Stomach (tissue), 9 donors: Measurements from ENCODE around the gene OTOS. TPM values are rescaled to one million over a fixed set of nuclear protein-coding genes. Genes with fewer than 3 reads are reported as not detected.

Experiments used
- DNase-seq, 2 donors: peaks; one replicate each; pipeline versions ENCODE4 v3.0.0 to v3.0.0-alpha.2; 2013 to 2019
- H3K27ac ChIP-seq, 5 donors: fragments of 200-600 bp in 4 of 5; sonication (generic) in 4 of 5; one replicate each; pipeline ENCODE4 v1.5.1; 2013 to 2019; ENCODE audit warnings: mild to moderate bottlenecking in 1 of 5, moderate library complexity in 1 of 5
- H3K27me3 ChIP-seq, 3 donors: fragments of 200-600 bp; sonication (generic); one replicate each; pipeline ENCODE4 v1.5.1; 2017 to 2019; ENCODE audit warnings: mixed run types in 1 of 3
- H3K36me3 ChIP-seq, 4 donors: fragments of 200-600 bp; sonication (generic); 1 replicate in 3 of 4; 2 replicates in 1 of 4; pipeline ENCODE4 v1.5.1; 2016 to 2019
- H3K4me1 ChIP-seq, 4 donors: fragments of 200-600 bp; sonication (generic); one replicate each; pipeline ENCODE4 v1.5.1; 2016 to 2019
- H3K4me3 ChIP-seq, 4 donors: fragments of 200-600 bp; sonication (generic) in 3 of 4; one replicate each; pipeline ENCODE4 v1.5.1; 2016 to 2019; ENCODE audit warnings: mild to moderate bottlenecking in 1 of 4
- H3K9me3 ChIP-seq, 4 donors: fragments of 200-600 bp; sonication (generic); one replicate each; pipeline ENCODE4 v1.5.1; 2016 to 2019
- CTCF ChIP-seq, 7 experiments: fragments of 450-650 bp in 4 of 7; fragments of 200-600 bp in 3 of 7; sonication (generic) in 3 of 7; IDR thresholded peaks; one replicate each; pipeline ENCODE4 v1.5.1; 2016 to 2019; ENCODE audit warnings: antibody characterized with exemption in 7 of 7, control low read depth in 2 of 7, mild to moderate bottlenecking in 1 of 7
- EP300 ChIP-seq: sonication (generic); formaldehyde crosslinking; IDR thresholded peaks from one replicate; pipeline ENCODE4 v1.6.1; 2017; ENCODE audit warnings: antibody characterized with exemption
- POLR2A ChIP-seq, 4 donors: fragments of 450-650 bp; IDR thresholded peaks; one replicate each; pipeline ENCODE4 v1.6.1; 2016; ENCODE audit warnings: antibody characterized with exemption in 4 of 4, control low read depth in 2 of 4, mild to moderate bottlenecking in 1 of 4, moderate library complexity in 1 of 4
- POLR2AphosphoS5 ChIP-seq, 3 donors: sonication (generic); formaldehyde crosslinking; IDR thresholded peaks; one replicate each; pipeline ENCODE4 v1.6.1; 2016; ENCODE audit warnings: antibody characterized with exemption in 3 of 3
- WGBS, 5 donors: extraction: QIAGEN DNeasy Blood & Tissue Kit in 3 of 5; methylation state at CpG; one replicate each; pipeline versions ENCODE4 v1.1.5 to v1.1.7; 2013 to 2018; 5-methylcytosine and 5-hydroxymethylcytosine counted together
- intact Hi-C: fragments of 100-400 bp; cut with DNase I; formaldehyde crosslinking; loops from one replicate; pipeline ENCODE4 v1.15.1; 2023; ENCODE audit warnings: low total_unique reads
- polyA plus RNA-seq, 3 donors: library from polyadenylated mRNA; stranded (reverse); fragments of 200-250 nt; gene quantifications; one replicate each; pipeline ENCODE4 v1.2.3, GENCODE V29; 2013
- total RNA-seq, 5 donors: library from RNA; depleted of rRNA; stranded (reverse); fragments of >200 nt; gene quantifications; one replicate each; pipeline versions ENCODE4 v1.1.0 to v1.2.3, GENCODE V29; 2014 to 2016
- donor health status: healthy with polysubstance abuse.
- donor health status: Bipolar disorder and iron deficiency.
- donor health status: healthy.

Gene OTOS
- total and polyA plus RNA-seq, 8 donors, result not detected

- no peaks in the 10 kb centered on the region for H3K9me3 ChIP-seq
- H3K4me3 ChIP-seq, result no peak overlapping the region
- DNase-seq, result no peak
- H3K4me1 ChIP-seq, result peaks cover 0 to 12% (median 9%) of the 10 kb centered on the region in 4 donors
- no peaks in the 10 kb centered on the region for H3K36me3 ChIP-seq
- intact Hi-C loops, result no loop called here
- 83 to 89% (median 87%) methylated on average over 5 of the region's 5 CpGs for WGBS, 5 donors
- H3K27ac ChIP-seq, result no peak overlapping the region
- no peak for TF ChIP-seq POLR2A (IDR thresholded peaks at IDR 0.05)
- TF ChIP-seq EP300, result no peak
- TF ChIP-seq POLR2AphosphoS5 (IDR thresholded peaks at IDR 0.05), result no peak
- TF ChIP-seq CTCF (IDR thresholded peaks at IDR 0.05), result no peak
- H3K27me3 ChIP-seq, result peaks cover 0 to 58% (median 17%) of the 10 kb centered on the region in 3 donors
These were observed 25.7 kb upstream of the OTOS start for GRCh38 chr2:240166191-240166590.

GRCh38 chr2:240165661-240166060 lies 25.2 kb upstream of the OTOS start:
- H3K4me3 ChIP-seq, result no peak overlapping the region
- no peaks in the 10 kb centered on the region for H3K36me3 ChIP-seq
- 46 to 67% (median 57%) methylated on average over 3 to 4 of the region's 4 CpGs for whole genome bisulfite sequencing, 5 donors
- no peak for TF ChIP-seq CTCF (IDR thresholded peaks at IDR 0.05)
- TF ChIP-seq EP300, result no peak
- no peak for TF ChIP-seq POLR2A (IDR thresholded peaks at IDR 0.05)
- no peak for TF ChIP-seq POLR2AphosphoS5 (IDR thresholded peaks at IDR 0.05)
- no peak overlapping the region for H3K27ac ChIP-seq
- intact Hi-C loops, result no loop called here
- H3K4me1 ChIP-seq, result peaks cover 0 to 10% (median 8%) of the 10 kb centered on the region in 4 donors
- no peak for DNase-seq
- no peaks in the 10 kb centered on the region for H3K9me3 ChIP-seq
- H3K27me3 ChIP-seq, result peaks cover 0 to 64% (median 17%) of the 10 kb centered on the region in 3 donors

GRCh38 chr2:240165034-240165433 lies 24.6 kb upstream of the OTOS start:
- Histone ChIP-seq H3K27me3 (peaks cover 0 to 66% (median 17%) of the 10 kb centered on the region in 3 donors), H3K27ac (no peak overlapping the region), H3K36me3 (no peaks in the 10 kb centered on the region), H3K9me3 (no peaks in the 10 kb centered on the region), H3K4me1 (peaks cover 0 to 4% (median 2%) of the 10 kb centered on the region in 4 donors), H3K4me3 (no peak overlapping the region)
- TF ChIP-seq POLR2AphosphoS5 (IDR thresholded peaks at IDR 0.05), result no peak
- no peak for TF ChIP-seq POLR2A (IDR thresholded peaks at IDR 0.05)
- no peak for TF ChIP-seq CTCF (IDR thresholded peaks at IDR 0.05)
- TF ChIP-seq EP300, result no peak
- DNase-seq, result no peak
- WGBS, 5 donors, result 83 to 91% (median 84%) methylated on average over 4 to 10 of the region's 10 CpGs
- intact Hi-C loops, result no loop called here

- TF ChIP-seq POLR2AphosphoS5 (IDR thresholded peaks at IDR 0.05), result no peak
- TF ChIP-seq POLR2A (IDR thresholded peaks at IDR 0.05), result no peak
- TF ChIP-seq CTCF (IDR thresholded peaks at IDR 0.05), result no peak
- TF ChIP-seq EP300, result no peak
- WGBS, 5 donors, result 53 to 66% (median 56%) methylated on average over 5 of the region's 5 CpGs
- intact Hi-C loops, result no loop called here
- Histone ChIP-seq H3K4me1 (no peaks in the 10 kb centered on the region), H3K36me3 (no peaks in the 10 kb centered on the region), H3K27ac (no peak overlapping the region), H3K4me3 (no peak overlapping the region), H3K9me3 (no peaks in the 10 kb centered on the region), H3K27me3 (peaks cover 0 to 66% (median 17%) of the 10 kb centered on the region in 3 donors)
- DNase-seq, result no peak
These were observed 24.1 kb upstream of the OTOS start for GRCh38 chr2:240164586-240164985.
